Tibial nerve (tissue), 4 donors: ENCODE measurements around the gene KISS1. TPM values are rescaled to one million over a fixed set of nuclear protein-coding genes. Genes with fewer than 3 reads are reported as not detected.

Experiments
- DNase-seq, 2 donors: peaks; one replicate each; pipeline ENCODE4 v3.0.0-alpha.2; 2019; ENCODE audit warnings: low spot score in 2 of 2
- H3K27ac ChIP-seq, 4 donors: fragments of 200-600 bp; sonication (generic) in 3 of 4; one replicate each; pipeline ENCODE4 v1.5.1; 2017 to 2019; ENCODE audit warnings: mild to moderate bottlenecking in 1 of 4
- H3K27me3 ChIP-seq, 2 donors: fragments of 200-600 bp; sonication (generic) in 1 of 2; one replicate each; pipeline versions ENCODE4 v1.5.1 to v1.6.0; 2017 to 2019
- H3K36me3 ChIP-seq, 3 donors: fragments of 200-600 bp; sonication (generic); one replicate each; pipeline ENCODE4 v1.5.1; 2018 to 2019
- H3K4me1 ChIP-seq, 4 donors: fragments of 200-600 bp; sonication (generic) in 3 of 4; one replicate each; pipeline ENCODE4 v1.5.1; 2017 to 2019
- H3K4me3 ChIP-seq, 4 donors: fragments of 200-600 bp; sonication (generic) in 3 of 4; one replicate each; pipeline ENCODE4 v1.5.1; 2017 to 2019; ENCODE audit warnings: mild to moderate bottlenecking in 1 of 4, moderate library complexity in 1 of 4
- H3K9me3 ChIP-seq, 4 donors: fragments of 200-600 bp; sonication (generic) in 3 of 4; one replicate each; pipeline ENCODE4 v1.5.1; 2017 to 2019
- CTCF ChIP-seq, 5 experiments: fragments of 200-600 bp in 3 of 5; fragments of 450-650 bp in 2 of 5; sonication (generic) in 3 of 5; IDR thresholded peaks; one replicate each; pipeline ENCODE4 v1.5.1; 2016 to 2019; ENCODE audit warnings: antibody characterized with exemption in 5 of 5, mild to moderate bottlenecking in 3 of 5, moderate library complexity in 2 of 5
- EP300 ChIP-seq, 2 donors: sonication (generic); formaldehyde crosslinking; IDR thresholded peaks; one replicate each; pipeline ENCODE4 v1.6.1; 2017; ENCODE audit warnings: antibody characterized with exemption in 2 of 2, mild to moderate bottlenecking in 1 of 2
- POLR2A ChIP-seq, 2 donors: fragments of 450-650 bp; IDR thresholded peaks; one replicate each; pipeline ENCODE4 v1.6.1; 2017; ENCODE audit warnings: antibody characterized with exemption in 2 of 2, mild to moderate bottlenecking in 2 of 2, moderate library complexity in 2 of 2
- WGBS, 2 donors: methylation state at CpG; one replicate each; pipeline ENCODE4 v1.1.5; 2018; 5-methylcytosine and 5-hydroxymethylcytosine counted together
- total RNA-seq, 4 donors: library from RNA; depleted of rRNA; stranded (reverse); fragments of >200 nt; gene quantifications; one replicate each; pipeline ENCODE4 v1.1.0, GENCODE V29; 2016

The KISS1 gene
- total RNA-seq, 4 donors from 2014 or later: not detected

DNA sequence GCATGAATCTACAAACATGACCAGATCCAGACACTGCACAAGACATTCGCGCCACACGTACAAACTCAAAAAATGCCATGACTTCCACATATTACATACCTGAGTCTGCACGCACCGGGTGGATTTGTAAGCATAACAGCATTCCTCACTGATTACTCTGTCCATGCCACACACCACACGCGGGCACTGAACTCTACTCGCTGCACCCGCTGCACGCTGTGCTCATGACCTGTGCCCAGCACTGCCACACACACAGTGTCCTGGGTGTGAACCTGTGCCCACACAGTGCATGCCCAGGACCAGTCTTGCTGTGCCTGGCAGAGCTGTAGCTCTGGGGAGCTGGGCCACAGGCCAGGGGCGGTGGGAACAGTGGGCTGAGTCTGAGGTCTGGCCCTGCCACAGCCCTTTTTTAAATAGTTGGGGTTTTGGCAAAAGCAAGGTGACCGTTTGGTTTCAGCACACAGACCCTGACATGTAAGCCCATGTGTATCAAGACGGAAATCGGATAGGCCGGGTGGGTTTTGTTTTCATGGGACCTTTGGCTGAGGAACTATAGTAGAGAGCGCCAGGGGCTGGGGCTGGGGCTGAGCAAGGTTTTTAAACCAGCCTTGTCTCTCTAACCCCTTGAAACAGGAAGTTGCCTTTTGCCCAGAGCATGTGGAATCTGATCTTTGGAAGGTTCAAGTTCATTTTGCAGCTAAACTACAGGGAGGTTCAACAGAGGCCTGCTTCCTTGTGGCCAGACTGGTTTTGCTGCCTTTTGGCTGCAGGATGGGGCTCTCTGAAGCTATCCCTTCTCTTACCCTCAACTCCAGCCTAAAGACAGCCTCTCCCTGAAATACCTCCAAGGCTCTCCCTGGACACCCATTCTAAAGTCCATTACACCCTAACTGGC, 29.8 kb upstream of the KISS1 start:
- H3K4me3 ChIP-seq: no peak overlapping the region
- no peaks in the 10 kb centered on the region for H3K27me3 ChIP-seq
- no peak for DNase-seq
- peak overlapping the region in 1 of 4 donors; percentile 56 for H3K27ac ChIP-seq
- H3K4me1 ChIP-seq: no peaks in the 10 kb centered on the region
- TF ChIP-seq POLR2A (IDR thresholded peaks at IDR 0.05): no peak
- TF ChIP-seq EP300 (IDR thresholded peaks at IDR 0.05): no peak
- no peak for TF ChIP-seq CTCF (IDR thresholded peaks at IDR 0.05)
- WGBS, 2 donors: 75 to 81% methylated on average over 16 of the region's 16 CpGs
- peaks cover 0 to 8% (median 0%) of the 10 kb centered on the region in 3 donors for H3K36me3 ChIP-seq
- H3K9me3 ChIP-seq: no peaks in the 10 kb centered on the region

DNA sequence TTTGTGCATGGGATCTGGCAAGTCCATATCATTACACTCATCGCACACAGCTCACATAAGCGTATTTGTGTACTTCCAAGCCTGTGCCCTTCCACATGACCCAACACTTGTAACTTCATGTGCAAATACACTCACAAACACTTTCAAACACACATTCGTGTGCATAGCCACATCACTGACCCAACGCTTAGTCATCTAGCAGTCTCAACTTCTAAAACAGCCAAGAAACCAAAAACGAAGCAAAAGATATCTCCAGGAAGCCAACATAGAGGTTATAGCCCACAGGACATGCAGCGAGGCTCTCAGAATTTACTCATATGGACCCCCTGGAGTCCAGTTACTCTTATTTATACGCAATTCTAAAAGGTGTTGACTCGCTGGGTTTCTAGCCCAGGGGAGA, 28.4 kb upstream of the KISS1 start:
- Histone ChIP-seq H3K36me3 (peaks cover 0 to 8% (median 0%) of the 10 kb centered on the region in 3 donors), H3K4me1 (no peaks in the 10 kb centered on the region), H3K4me3 (no peak overlapping the region), H3K27ac (no peak overlapping the region), H3K27me3 (no peaks in the 10 kb centered on the region), H3K9me3 (no peaks in the 10 kb centered on the region)
- TF ChIP-seq CTCF (IDR thresholded peaks at IDR 0.05) (no peak), POLR2A (IDR thresholded peaks at IDR 0.05) (no peak), EP300 (IDR thresholded peaks at IDR 0.05) (no peak)
- DNase-seq: no peak
- 82 to 83% methylated on average over 8 of the region's 8 CpGs for WGBS, 2 donors

DNA sequence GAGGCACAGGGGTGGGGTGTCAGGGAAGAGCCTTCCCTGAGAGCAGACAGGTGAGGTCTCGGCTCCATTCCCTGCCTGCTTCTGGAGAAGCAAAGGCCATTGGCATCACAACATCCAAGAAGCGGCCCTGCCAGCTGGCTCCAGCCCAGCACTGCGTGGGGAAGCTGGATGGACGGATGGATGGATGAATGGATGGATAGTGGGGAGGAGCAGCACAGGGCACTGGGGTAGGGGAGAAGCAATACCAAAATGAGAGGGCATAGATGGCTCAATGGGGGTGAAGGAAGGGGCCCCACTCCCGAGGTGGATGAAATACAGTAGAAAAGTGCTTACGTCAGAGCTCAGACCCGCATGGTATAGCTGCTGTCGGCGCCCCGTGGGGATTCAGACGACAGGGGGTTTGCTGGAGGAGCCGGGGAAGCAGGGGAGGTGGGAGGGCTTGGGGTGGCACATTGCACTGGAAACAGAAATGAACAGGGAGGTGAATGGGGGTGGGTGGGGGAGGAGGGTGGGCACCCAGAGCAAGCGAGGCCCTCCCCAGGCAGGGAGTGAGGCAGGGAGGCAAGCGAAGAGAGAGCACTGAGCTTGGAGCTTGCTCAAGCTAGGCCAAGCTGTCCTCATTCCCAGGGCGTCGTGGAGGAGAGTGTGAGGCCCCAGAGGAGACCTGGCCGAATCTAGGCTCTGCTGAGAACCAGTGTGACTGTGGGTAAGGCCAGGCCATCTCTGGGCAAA, 27.0 kb upstream of the KISS1 start:
- Histone ChIP-seq H3K27ac (no peak overlapping the region), H3K36me3 (peaks cover 0 to 3% (median 0%) of the 10 kb centered on the region in 3 donors), H3K4me3 (no peak overlapping the region), H3K4me1 (no peaks in the 10 kb centered on the region), H3K9me3 (no peaks in the 10 kb centered on the region), H3K27me3 (no peaks in the 10 kb centered on the region)
- TF ChIP-seq POLR2A (IDR thresholded peaks at IDR 0.05) (no peak), EP300 (IDR thresholded peaks at IDR 0.05) (no peak), CTCF (IDR thresholded peaks at IDR 0.05) (no peak)
- 78 to 79% methylated on average over 17 of the region's 17 CpGs for WGBS, 2 donors
- no peak for DNase-seq

DNA sequence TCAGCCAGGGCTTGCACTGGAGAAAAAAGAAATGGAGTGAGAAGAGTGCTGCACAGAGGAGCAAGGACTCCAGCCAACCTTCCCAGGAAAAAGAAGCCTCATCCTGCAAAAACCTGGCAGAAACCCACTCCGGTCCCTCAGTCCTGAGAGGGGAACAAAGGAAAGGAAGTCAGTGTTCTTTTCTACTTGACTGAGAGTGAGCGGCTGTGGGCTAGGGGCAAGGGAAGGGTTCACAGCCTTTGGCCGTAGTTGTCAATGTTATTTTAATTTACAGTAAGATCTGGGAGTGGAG, 26.4 kb upstream of the KISS1 start:
- Histone ChIP-seq H3K27ac (no peak overlapping the region), H3K36me3 (no peaks in the 10 kb centered on the region), H3K9me3 (no peaks in the 10 kb centered on the region), H3K27me3 (no peaks in the 10 kb centered on the region), H3K4me1 (no peaks in the 10 kb centered on the region), H3K4me3 (no peak overlapping the region)
- DNase-seq: no peak
- WGBS, 2 donors: 67 to 69% methylated on average over 3 of the region's 3 CpGs
- TF ChIP-seq EP300 (IDR thresholded peaks at IDR 0.05) (no peak), CTCF (IDR thresholded peaks at IDR 0.05) (no peak), POLR2A (IDR thresholded peaks at IDR 0.05) (no peak)
